Measurements from ENCODE around the gene CENPB.

CENPB gene

DNA sequence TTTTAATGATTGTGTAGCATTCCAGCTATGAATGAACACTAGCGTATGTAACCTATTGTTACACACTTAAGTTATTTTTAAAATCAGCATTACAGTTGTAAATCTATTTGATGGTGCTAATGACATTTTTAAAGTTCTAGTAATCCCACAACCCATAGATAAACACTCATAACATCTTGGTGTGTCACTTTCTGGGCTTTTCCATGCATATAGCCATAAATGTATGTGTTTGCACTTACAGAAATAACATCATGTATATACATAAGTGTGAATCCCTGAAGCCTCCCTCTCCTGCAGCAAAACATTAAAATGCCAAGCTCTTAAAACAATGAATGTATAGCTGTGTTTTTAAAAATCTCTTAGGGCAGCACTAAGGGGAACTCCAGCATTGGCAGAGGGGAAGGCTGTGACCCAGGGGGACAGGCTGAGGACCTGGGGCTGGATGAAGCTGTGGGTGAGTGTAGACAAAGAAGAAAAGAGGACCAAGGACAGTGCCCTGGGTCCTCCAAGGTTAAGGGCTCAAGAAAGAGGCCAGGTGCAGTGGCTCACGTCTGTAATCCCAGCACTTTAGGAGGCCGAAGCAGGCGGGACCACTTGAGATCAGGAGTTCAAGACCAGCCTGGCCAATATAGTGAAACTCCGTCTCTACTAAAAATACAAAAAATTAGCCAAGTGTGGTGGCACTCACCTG is 929 bp upstream of the CENPB start:
- H3K4me3 ChIP-seq (ENCODE audit: low read length), result peak overlapping the region; percentile 77

GRCh38 chr20:3786126-3786484 is 435 bp downstream of the CENPB start:
- Histone ChIP-seq H3K4me2 (ENCODE audit: low read length) (peak overlapping the region; percentile 91), H3K27me3 (ENCODE audit: control insufficient read depth, low read length) (no peaks in the 10 kb centered on the region), H3K9me2 (replicated peaks; ENCODE audit: control insufficient read depth, low read length) (no peaks in the 10 kb centered on the region), H3F3A (ENCODE audit: control insufficient read depth, insufficient read depth) (peaks cover 10% of the 10 kb centered on the region), H3K27ac (ENCODE audit: low read depth, low read length) (no peak overlapping the region), H4K20me1 (ENCODE audit: control insufficient read depth, insufficient read depth, low read depth, low read length) (peaks cover 9% of the 10 kb centered on the region; the same call in 1 of the 2 replicates), H3K4me3 (ENCODE audit: low read length) (peak overlapping the region; percentile 88), H3K9me3 (ENCODE audit: control insufficient read depth, insufficient read depth, low read length) (no peaks in the 10 kb centered on the region), H3K36me3 (ENCODE audit: control insufficient read depth, low read length) (peaks cover 21% of the 10 kb centered on the region), H3K4me1 (ENCODE audit: control insufficient read depth, low read length) (peaks cover 47% of the 10 kb centered on the region), H3K79me2 (ENCODE audit: control insufficient read depth, low read length) (peaks cover 40% of the 10 kb centered on the region)
- TF ChIP-seq CTCF (IDR thresholded peaks at IDR 0.05; ENCODE audit: low read depth, low read length, poor library complexity, severe bottlenecking) (no peak), EZH2phosphoT487 (IDR thresholded peaks at IDR 0.05; ENCODE audit: borderline replicate concordance, low read length) (no peak)

More for the DNA sequence above, 929 bp upstream of the CENPB start:
- Histone ChIP-seq H3K36me3 (ENCODE audit: control insufficient read depth, low read length) (peaks cover 21% of the 10 kb centered on the region), H3K4me2 (ENCODE audit: low read length) (peak overlapping the region; percentile 97), H3K79me2 (ENCODE audit: control insufficient read depth, low read length) (peaks cover 40% of the 10 kb centered on the region), H3K27me3 (ENCODE audit: control insufficient read depth, low read length) (no peaks in the 10 kb centered on the region), H3F3A (ENCODE audit: control insufficient read depth, insufficient read depth) (peaks cover 7% of the 10 kb centered on the region), H4K20me1 (ENCODE audit: control insufficient read depth, insufficient read depth, low read depth, low read length) (peaks cover 9% of the 10 kb centered on the region; the same call in 1 of the 2 replicates), H3K27ac (ENCODE audit: low read depth, low read length) (no peak overlapping the region), H3K9me3 (ENCODE audit: control insufficient read depth, insufficient read depth, low read length) (no peaks in the 10 kb centered on the region), H3K9me2 (replicated peaks; ENCODE audit: control insufficient read depth, low read length) (no peaks in the 10 kb centered on the region), H3K4me1 (ENCODE audit: control insufficient read depth, low read length) (peaks cover 41% of the 10 kb centered on the region)
- no peak for TF ChIP-seq EZH2phosphoT487 (IDR thresholded peaks at IDR 0.05; ENCODE audit: borderline replicate concordance, low read length)
- no peak for TF ChIP-seq CTCF (IDR thresholded peaks at IDR 0.05; ENCODE audit: low read depth, low read length, poor library complexity, severe bottlenecking)

GRCh38 chr20:3785240-3786125 is 1.1 kb downstream of the CENPB start:
- peaks cover 40% of the 10 kb centered on the region for H3K79me2 ChIP-seq (ENCODE audit: control insufficient read depth, low read length)
- no peaks in the 10 kb centered on the region for H3K9me2 ChIP-seq (replicated peaks; ENCODE audit: control insufficient read depth, low read length)
- peaks cover 9% of the 10 kb centered on the region; the same call in 1 of the 2 replicates for H4K20me1 ChIP-seq (ENCODE audit: control insufficient read depth, insufficient read depth, low read depth, low read length)
- H3K4me1 ChIP-seq (ENCODE audit: control insufficient read depth, low read length), result peaks cover 53% of the 10 kb centered on the region
- peak overlapping the region; percentile 91 for H3K4me2 ChIP-seq (ENCODE audit: low read length)
- TF ChIP-seq CTCF (IDR thresholded peaks at IDR 0.05; ENCODE audit: low read depth, low read length, poor library complexity, severe bottlenecking), result no peak
- TF ChIP-seq EZH2phosphoT487 (IDR thresholded peaks at IDR 0.05; ENCODE audit: borderline replicate concordance, low read length), result no peak
- H3K4me3 ChIP-seq (ENCODE audit: low read length), result peak overlapping the region; percentile 88
- no peak overlapping the region for H3K27ac ChIP-seq (ENCODE audit: low read depth, low read length)
- H3K27me3 ChIP-seq (ENCODE audit: control insufficient read depth, low read length), result no peaks in the 10 kb centered on the region
- peaks cover 21% of the 10 kb centered on the region for H3K36me3 ChIP-seq (ENCODE audit: control insufficient read depth, low read length)
- H3K9me3 ChIP-seq (ENCODE audit: control insufficient read depth, insufficient read depth, low read length), result no peaks in the 10 kb centered on the region
- peaks cover 7% of the 10 kb centered on the region; the same call in 1 of the 2 replicates for H3F3A ChIP-seq (ENCODE audit: control insufficient read depth, insufficient read depth)

All from DOHH2 (cell line).